GM18519 (cell line): ENCODE measurements around the gene ARPC1B.
"Not testable (repeated sequence)": the region's sequence is repeated elsewhere in the genome, so short reads cannot be mapped to it uniquely, and the experiment has no call there.

ENCODE experiments used
- ATAC-seq: cut with Tn5 transposase; IDR thresholded peaks from one replicate; pipeline ENCODE4 v1.9.1; 2021; ENCODE audit warnings: mild to moderate bottlenecking, moderate library complexity; ENCODE audit not compliant: unreplicated experiment, low FRiP score

ARPC1B gene

DNA sequence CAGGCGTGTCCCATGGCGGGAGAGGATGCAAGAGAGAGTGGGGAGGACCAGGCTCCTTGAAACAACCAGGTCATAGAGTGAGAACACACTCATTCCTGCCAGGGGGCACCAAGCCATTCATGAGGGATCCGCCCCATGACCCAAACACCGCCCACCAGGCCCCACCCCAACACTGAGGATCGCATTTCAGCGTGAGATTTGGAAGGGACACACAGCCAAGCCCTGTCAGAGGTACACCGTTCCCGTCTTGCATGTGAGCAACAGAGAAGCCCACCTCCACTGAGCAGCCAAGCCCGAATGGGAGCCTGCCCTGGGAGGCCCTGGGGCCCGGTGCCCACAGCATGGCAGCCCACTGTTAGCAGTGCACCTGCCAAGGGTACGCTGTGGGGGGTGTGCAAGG is 7.9 kb upstream of the ARPC1B start:
- no peak for ATAC-seq

DNA sequence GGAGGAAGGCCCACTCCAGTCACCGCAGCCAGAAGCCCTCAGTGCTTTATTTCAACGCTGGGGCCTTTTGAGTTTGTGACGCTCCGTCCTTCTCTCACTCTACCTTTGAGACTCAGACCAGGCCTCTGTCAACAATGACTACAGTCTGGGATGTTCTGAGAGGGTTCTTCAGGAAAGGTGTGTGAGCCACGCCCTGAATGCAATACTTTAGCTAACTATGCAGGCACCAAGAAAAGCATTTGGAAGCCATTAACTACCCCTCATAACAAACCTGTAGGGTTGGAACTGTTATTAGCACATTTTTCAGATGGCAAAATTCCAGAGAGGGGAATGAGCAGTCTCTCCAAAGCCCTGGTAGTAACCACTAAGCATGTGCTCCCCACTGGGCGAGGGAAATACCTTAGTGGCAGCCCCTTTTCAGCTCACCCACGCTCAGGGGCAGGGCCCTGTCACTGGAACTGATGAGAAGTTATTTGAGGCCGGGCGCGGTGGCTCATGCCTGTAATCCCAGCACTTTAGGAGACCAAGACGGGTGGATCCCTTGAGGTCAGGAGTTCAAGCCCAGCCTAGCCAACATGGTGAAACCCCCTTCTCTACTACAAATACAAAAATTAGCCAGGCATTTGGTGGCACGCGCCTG is 5.7 kb upstream of the ARPC1B start:
- no peak for ATAC-seq

DNA sequence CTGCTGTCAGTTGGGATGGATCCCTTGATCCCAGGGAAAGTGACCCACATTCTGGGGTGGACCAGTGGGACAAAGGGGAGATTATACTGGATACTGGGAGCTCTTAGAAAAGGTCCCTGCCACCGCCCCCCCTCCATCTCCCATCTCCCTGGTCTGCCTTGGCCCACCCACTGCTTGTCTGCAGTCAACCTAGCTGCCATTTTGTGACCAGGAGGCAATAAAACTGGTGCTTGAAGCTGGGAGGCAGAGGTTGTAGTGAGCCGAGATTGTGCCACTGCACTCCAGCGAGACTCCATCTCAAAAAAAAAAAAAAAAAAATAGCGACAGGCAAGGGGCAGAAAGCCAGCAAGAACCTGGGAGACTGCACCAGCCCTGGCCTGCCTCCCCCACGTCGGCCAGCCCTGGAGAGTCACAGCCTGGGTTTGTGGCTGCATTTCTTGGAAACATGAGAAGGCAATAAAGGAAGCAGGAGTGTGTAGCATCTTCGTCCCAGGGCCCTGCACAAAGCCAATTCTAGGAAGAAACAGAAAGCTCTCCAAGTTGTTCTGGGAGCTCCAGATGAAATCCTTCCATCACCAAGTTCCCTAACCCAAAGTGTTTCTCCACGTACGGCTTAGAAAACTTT is 4.7 kb upstream of the ARPC1B start:
- no peak for ATAC-seq

DNA sequence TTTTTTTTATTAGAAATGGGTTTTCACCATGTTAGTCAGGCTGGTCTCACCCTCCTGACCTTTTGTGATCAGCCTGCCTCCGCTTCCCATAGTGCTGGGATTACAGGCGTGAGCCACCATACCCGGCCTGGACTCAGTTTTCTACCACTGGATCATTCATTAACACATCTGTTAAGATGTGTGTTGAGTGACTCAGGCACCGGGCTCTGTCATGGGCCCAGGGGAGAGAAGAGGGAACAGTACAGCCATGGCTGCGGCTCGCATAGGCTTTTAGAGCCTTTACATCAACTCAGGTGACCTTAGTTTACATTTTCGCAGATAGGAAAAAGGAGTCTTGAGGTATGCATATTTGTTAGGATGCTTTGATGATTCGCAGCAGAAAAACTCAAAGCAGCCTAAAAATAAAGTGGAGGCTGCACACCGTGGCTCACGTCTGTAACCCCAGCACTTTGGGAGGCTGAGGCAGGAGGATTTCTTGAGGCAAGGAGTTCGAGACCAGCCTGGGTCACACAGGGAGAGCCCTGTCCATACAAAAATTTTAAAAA is 3.1 kb upstream of the ARPC1B start:
- ATAC-seq = no peak

DNA sequence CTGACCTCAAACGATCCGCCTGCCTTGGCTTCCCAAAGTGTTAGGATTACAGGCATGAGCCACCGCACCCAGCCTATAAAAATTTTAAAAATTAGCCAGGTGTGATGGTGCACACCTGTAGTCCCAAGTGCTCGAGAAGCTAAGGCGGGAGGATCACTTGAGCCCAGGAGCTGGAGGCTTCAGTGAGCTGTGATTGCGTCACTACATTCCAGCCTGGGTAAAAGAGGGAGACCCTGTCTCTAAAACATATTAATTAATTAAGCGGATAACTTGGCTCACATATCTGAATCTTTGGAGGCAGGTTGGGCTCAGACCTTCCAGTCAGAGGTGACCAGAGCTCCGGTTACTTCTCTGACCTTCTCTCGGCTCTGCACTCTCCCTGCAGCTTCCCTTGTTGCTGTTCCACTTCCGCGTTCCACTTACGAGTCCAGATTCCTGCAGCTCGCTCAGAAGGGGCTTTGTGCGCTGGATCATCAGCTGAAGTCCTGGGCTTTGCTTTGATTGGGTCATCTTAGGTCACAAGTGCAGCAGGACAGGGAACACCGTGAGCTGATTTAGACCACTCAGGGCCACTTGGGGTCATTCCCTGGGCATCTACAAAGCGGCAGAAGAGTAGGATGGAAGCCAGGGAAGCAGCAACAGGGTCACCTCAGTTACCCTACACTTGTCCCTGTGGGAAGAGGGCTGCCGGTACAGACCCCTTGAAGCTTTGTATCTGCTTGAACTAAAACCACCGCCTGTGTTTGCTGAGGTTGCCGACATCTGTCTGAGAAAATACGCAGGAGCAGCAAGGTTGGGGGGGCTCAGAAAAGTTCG is 2.0 kb upstream of the ARPC1B start:
- no peak for ATAC-seq

DNA sequence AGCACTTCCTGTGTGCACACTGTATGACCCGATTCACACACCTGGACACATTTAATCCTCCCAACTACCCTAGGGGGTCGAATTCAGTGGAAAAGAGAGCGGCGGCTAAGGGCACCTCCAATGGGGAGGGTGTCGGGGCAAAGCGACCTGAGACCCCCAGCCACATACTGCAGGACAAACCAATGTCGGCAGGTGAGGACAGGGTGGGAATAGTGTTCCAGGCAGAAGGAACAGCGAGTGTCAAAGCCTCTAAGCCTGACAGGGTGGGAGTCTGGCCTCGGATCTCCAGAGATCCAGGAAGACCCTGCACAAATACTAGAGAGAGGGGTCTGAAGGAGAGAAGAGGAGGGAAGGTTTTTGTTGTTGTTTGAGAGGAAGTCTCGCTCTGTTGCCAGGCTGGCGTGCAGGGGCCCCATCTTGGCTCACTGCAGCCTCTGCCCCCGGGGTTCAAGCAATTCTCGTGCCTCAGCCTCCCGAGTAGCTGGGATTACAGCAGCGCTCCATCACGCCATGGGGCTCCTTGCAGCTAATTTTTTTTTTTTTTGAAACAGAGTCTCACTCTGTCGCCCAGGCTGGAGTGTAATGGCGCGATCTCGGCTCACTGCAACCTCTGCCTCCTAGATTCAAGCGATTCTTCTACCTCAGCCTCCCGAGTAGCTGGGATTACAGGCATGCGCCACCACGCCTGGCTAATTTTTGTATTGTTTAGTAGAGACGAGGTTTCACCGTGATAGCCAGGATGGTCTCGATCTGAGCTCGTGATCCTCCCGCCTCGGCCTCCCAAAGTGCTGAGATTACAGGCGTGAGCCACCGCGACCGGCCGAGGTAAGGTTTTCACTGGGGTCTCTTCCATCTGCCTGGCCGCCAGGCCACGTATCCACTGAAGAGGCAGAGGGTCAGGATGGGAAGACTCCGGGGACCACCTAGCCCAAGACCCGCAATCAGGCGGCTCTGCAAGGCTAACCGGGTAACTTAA is 1.2 kb upstream of the ARPC1B start:
- no peak for ATAC-seq

DNA sequence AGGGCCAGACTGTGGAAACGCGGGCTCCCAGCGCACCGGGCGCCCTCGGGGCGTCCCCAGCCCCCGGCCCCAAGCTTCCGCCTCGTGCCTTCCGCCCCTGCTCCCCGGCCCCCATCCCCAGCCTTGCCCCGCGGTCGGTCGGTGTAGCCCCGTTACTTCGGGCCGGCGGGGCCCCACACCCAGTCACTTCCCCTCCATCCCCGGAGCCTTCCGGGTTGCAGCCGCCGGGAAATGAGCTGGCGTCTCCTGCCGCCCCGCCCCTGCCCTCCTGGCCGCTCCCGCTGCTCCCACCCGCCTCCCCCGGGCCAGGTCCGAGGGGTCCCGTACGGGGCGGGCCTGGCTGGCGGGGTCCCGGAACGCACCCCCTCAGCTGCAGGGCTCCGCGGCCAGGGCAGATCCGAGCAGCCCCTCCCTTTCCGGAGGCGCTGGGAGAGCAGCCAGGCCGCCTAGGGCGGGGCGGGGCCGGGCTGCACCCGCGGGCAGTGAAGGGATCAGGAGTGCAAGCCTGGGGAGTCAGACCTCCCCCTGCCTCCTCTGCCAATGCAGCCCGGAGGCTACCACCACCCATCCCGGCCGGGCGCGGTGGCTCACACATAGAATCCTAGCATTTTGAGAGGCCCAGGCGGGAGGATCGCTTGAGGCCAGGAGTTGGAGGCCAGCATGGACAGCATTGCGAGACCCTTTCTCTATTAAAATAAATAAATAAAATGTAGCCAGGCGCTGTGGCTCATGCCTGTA is 709 bp downstream of the ARPC1B start:
- no peak for ATAC-seq

DNA sequence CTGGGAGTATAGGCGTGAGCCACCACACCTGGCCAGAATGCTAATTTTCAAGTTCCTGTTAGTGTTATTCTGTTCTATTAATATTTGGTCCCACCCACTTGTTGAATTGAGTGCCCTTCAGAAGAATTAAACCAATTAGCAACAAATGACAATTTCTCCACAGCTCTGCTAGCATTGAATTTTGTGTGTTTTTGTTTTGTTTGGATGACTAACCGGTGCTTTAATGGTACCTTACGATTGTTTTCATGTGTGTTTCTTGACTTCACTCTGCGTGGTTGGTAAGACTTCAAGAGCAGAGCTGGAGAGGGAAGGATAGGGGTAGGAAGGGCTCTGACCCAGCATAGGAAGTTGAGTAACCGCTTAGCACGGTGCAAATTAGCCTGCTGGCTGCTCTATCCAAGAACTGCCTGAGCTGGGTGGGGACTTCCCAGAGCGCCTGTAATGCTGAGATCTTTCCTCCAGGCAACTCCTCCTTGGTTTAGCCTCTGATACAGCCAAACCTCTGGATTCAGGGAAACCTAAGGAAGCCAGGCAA is 4.6 kb downstream of the ARPC1B start:
- no peak for ATAC-seq

DNA sequence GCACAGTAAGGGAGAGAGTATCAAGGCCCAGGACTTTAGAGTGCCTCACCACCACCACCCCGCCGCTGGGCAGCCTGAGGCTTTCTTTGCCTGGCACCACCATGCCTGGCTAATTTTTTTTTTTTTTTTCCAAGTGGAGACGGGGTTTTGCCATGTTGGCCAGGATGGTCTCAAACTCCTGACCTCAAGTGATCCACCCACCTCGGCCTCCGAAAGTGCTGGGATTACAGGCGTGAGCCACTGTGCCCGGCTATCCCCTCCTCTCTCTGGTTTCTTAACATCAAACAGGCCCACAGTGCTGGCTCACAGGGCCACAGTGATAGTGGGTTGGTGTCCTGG is 5.1 kb downstream of the ARPC1B start:
- ATAC-seq = not testable (repeated sequence)

DNA sequence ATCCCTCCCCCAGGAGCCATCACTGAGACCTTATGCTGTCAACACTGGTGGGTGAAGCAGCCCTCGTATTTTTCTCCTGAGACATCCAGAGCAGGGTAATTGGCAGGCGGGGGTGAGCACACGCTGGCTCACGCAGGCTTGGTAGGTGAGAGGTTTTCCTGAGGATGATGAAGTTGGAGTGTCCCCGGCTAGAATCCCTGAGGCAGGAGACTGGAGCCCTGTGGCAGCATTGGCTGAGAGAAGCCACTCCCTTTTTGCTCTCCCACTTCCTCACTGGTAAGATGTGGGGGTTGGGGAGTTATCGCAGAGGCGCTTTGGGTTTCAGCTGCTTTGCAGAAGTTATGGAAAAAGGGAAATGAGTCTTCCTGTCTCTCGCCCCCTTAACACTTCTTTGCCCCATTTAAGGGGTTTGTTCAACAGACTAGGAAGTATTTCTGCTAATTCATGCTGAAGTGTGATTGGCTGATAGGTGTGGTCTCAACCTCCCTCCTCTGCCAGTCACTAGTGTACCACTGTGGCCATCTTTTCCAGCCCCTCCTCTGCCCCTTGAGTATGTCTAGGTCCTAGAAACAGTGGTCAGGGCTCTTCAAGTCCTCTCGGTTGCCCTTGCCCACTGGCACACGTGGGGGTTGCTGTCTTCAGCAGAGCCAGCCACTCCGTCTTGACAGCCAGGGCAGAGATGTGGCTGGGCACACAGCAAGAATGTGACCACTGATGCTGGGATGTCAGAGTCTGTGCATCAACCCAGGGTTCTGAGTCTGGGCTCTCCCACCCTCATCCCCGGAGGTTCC is 5.7 kb downstream of the ARPC1B start:
- ATAC-seq = no peak

DNA sequence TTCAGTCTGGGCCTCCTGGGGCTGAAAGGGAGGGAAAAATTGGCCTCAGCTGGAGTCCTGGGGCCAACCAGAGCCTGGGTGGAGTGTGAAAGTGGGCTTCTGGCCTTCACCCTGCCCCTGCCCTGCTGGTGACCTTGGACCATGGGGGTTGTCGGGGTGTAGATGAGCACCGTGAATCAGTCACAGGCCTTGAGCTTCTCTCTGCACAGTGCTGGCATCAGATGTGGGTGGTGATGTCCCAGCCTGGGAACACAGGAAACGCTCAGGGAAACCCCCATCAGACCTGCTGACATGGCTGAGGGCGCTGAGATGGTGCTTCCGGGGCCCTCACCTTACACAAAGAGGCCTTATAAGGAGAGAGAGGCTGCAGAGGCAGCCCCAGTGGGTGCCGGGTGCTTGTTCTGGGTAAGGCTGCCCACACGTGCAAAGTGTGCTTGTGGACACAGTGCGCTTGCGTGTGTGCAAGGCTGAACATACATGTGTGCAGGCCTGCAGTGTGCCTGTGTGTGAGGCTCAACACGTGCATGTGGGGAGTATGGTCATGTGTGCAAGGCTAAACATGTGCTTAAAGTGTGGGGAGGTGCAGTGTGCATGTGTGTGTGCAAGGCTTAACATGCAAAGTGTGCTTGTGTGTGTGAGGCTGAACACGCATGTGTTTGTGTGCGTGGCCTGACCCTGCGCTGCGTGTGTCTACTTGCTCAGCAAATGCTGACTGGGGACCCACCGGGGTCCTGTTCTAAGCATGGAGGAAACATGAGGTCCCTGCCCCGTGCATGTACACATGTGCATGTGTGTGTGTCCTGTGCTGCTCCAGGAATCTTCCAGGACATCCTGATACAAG is 6.5 kb downstream of the ARPC1B start:
- ATAC-seq = peak; percentile 70

DNA sequence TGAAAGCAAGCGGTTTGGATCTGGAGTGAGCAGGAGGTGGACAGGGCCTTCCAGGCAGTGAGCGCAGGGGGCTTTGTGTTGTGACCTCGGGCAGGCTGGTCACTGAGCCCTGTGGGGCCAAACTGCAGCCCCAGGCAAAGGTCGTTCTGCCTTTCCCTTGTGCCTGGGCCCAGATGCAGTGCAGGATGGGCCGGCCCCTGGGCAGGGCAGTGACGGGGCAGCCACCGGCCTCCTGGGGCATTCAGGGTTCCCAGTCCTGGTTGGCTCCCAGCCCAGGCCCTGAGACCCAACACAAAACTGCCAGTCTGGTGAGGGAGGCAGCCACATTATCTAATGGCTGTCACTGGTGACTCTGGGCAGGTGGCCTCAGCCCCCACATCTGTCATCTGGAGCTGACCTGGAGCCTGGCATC is 7.1 kb downstream of the ARPC1B start:
- ATAC-seq = no peak

DNA sequence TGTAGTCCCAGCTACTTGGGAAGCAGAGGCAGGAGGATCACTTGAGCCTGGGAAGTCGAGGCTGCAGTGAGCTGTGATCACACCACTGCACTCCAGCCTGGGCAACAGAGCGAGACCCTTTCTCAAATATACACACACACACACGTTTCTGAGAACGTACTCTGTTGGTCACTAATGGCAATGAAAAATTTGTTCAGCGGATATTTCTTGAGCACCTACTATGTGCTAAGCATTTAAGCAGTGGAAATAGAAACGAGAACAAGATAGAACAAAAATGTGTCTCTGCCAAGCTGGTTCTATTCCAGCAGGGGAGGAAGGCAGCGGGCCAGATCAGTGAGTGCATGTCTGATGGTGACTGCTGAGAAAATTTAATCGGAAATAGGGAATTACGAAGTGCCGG is 8.7 kb downstream of the ARPC1B start:
- ATAC-seq = no peak

DNA sequence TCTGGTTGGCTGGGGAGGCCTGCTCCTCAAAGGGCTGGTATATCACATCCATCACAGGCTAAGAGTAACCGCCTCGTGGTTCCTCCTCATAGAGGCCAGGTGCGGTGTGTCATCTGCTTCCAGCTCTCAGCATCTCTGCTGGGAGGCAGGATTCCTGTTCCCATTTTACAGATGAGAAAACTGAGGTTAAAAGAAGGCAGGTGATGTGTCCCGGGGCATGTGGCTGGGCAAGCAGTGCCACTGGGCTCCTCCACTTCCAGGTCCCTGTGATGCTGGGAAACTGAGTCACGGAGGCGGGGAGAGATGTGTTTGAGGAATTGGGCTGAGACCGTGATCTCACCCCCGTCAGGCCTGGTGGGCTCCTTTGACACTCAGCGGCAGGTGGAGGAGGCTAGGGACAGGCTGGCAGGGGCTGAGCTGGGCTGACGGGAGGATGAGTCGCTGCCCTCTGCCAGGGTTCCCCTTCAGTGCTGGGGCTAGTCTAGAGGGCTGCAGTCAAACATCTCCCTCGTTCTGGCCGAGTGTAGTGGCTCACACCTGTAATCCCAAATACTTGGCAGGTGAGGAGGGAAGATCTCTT is 9.4 kb downstream of the ARPC1B start:
- no peak for ATAC-seq

DNA sequence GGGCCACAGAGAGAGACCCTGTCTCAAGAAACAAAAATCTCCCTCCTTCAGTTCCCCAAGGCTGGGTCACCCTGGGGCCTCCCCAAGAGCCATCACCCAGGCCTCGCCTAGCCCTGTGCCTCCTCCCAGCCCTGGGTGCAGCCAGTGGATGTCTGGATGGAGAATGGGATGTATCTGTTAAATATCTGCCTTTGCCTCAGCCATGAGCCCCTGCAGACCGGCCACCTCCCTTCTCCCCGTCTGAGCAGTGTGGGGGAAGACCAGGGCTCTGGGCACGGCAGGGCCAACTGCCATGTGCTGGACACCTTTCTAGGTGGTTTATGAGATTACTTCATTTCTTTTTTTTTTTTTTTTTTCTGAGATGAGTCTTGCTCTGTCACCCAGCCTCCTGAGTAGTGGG is 10.0 kb downstream of the ARPC1B start:
- ATAC-seq = no peak

DNA sequence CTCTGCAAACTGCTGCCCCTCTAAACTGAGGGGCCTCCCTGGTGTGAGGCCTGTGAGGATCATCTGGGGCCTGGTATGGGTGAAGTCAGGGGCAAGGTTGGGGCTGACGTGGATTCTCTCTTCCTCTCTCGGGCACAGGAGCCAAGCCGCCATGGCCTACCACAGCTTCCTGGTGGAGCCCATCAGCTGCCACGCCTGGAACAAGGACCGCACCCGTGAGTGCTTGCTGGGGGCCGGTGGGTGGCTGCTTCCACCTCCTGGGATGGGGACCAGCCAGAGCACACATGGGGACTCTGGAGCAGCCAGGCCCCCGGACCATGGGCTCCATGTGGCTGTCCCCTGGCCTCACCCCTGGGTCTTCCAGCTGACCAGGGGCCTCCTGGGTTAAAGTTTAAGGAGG is 11.0 kb downstream of the ARPC1B start:
- ATAC-seq = no peak

DNA sequence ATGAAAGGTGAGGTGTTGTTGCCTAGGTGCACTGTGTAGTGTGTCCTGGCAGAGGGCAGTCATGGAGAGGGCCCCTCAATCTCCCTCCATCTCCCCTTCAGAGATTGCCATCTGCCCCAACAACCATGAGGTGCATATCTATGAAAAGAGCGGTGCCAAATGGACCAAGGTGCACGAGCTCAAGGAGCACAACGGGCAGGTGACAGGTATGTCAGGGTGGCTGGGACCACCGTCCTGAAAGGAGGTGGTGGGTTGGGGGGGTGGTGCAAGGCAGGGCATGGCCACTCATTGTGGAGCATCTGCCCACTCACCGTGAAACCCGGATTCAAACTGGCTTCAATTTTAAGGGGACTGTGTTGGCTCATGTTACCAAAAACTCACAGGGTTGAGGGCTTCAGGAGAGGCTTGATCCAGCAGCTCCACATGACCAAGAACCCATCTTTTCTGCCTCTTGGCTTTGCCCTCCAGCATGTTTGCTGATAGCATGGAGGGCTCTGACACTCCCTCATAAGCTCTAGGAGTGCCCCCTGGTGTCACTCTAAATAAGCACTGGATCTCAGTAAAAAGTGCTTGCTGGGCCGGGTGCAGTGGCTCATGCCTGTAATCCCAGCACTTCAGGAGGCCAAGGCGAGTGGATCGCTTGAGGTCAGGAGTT is 12.2 kb downstream of the ARPC1B start:
- no peak for ATAC-seq
